ENCODE measurements around the gene CYSTM1. TPM values are rescaled to one million over a fixed set of nuclear protein-coding genes. Genes with fewer than 3 reads are reported as not detected.
"Not testable (repeated sequence)": the region's sequence is repeated elsewhere in the genome, so short reads cannot be mapped to it uniquely, and the experiment has no call there.

CYSTM1 gene
- total RNA-seq, 1 donor from 2014 or later = 93.3 TPM

GRCh38 chr5:140153905-140154304 lies 21.1 kb upstream of the CYSTM1 start:
- no peak for DNase-seq
- Histone ChIP-seq H3K9me3 (replicated peaks) (no peaks in the 10 kb centered on the region), H3K27ac (replicated peaks) (no peak overlapping the region), H3K4me3 (no peak overlapping the region), H3K4me1 (peaks cover 28% of the 10 kb centered on the region), H3K27me3 (ENCODE audit: low read depth) (no peaks in the 10 kb centered on the region), H3K36me3 (no peaks in the 10 kb centered on the region)
- intact Hi-C loops (cut with micrococcal nuclease) = no loop called here
- TF ChIP-seq CTCF (IDR thresholded peaks at IDR 0.05; ENCODE audit: borderline replicate concordance) = no peak

- H3K36me3 ChIP-seq; H3K9me3 ChIP-seq (replicated peaks); intact Hi-C loops (cut with micrococcal nuclease); H3K27ac ChIP-seq (replicated peaks); H3K4me3 ChIP-seq; DNase-seq; H3K27me3 ChIP-seq (ENCODE audit: low read depth): not testable (repeated sequence)
- peaks cover 28% of the 10 kb centered on the region for H3K4me1 ChIP-seq
These were observed 20.1 kb upstream of the CYSTM1 start for GRCh38 chr5:140154710-140155381.

- intact Hi-C loops (cut with micrococcal nuclease) = loop anchor here (2.0 kb wide), 1 partner anchor 84 kb away; no protein-coding TSS in a partner anchor
- Histone ChIP-seq H3K27ac (replicated peaks) (peak overlapping the region; percentile 62), H3K4me3 (peak overlapping the region; percentile 63), H3K9me3 (replicated peaks) (no peaks in the 10 kb centered on the region), H3K4me1 (peaks cover 28% of the 10 kb centered on the region), H3K27me3 (ENCODE audit: low read depth) (no peaks in the 10 kb centered on the region), H3K36me3 (no peaks in the 10 kb centered on the region)
- peak; percentile 90 for TF ChIP-seq CTCF (IDR thresholded peaks at IDR 0.05; ENCODE audit: borderline replicate concordance)
- DNase-seq = peak; percentile 90
These were observed 17.8 kb upstream of the CYSTM1 start for GRCh38 chr5:140157032-140157781.

- H3K9me3 ChIP-seq (replicated peaks) = no peaks in the 10 kb centered on the region
- H3K27ac ChIP-seq (replicated peaks) = no peak overlapping the region
- DNase-seq = no peak
- intact Hi-C loops (cut with micrococcal nuclease) = no loop called here
- peaks cover 28% of the 10 kb centered on the region for H3K4me1 ChIP-seq
- no peak for TF ChIP-seq CTCF (IDR thresholded peaks at IDR 0.05; ENCODE audit: borderline replicate concordance)
- no peaks in the 10 kb centered on the region for H3K27me3 ChIP-seq (ENCODE audit: low read depth)
- H3K36me3 ChIP-seq = no peaks in the 10 kb centered on the region
- no peak overlapping the region for H3K4me3 ChIP-seq
These were observed 15.7 kb upstream of the CYSTM1 start for GRCh38 chr5:140159014-140159927.

- H3K27ac ChIP-seq (replicated peaks) = no peak overlapping the region
- no peaks in the 10 kb centered on the region for H3K9me3 ChIP-seq (replicated peaks)
- H3K4me3 ChIP-seq = no peak overlapping the region
- DNase-seq = no peak
- intact Hi-C loops (cut with micrococcal nuclease) = no loop called here
- peaks cover 19% of the 10 kb centered on the region for H3K4me1 ChIP-seq
- TF ChIP-seq CTCF (IDR thresholded peaks at IDR 0.05; ENCODE audit: borderline replicate concordance) = no peak
- no peaks in the 10 kb centered on the region for H3K27me3 ChIP-seq (ENCODE audit: low read depth)
- no peaks in the 10 kb centered on the region for H3K36me3 ChIP-seq
These were observed 12.7 kb upstream of the CYSTM1 start for GRCh38 chr5:140162275-140162674.

All from left ventricle myocardium inferior (tissue), 1 donor.